Activated CD4-positive, alpha-beta T cell treated with anti-CD3 and anti-CD28 coated beads for 24 hours (primary cell): ENCODE measurements around the gene MIB2.

Source experiments
- DNase-seq, 2 donors: peaks; one replicate each; pipeline ENCODE4 v3.0.0-alpha.2; 2020; ENCODE audit warnings: low read depth in 2 of 2

The MIB2 gene

DNA sequence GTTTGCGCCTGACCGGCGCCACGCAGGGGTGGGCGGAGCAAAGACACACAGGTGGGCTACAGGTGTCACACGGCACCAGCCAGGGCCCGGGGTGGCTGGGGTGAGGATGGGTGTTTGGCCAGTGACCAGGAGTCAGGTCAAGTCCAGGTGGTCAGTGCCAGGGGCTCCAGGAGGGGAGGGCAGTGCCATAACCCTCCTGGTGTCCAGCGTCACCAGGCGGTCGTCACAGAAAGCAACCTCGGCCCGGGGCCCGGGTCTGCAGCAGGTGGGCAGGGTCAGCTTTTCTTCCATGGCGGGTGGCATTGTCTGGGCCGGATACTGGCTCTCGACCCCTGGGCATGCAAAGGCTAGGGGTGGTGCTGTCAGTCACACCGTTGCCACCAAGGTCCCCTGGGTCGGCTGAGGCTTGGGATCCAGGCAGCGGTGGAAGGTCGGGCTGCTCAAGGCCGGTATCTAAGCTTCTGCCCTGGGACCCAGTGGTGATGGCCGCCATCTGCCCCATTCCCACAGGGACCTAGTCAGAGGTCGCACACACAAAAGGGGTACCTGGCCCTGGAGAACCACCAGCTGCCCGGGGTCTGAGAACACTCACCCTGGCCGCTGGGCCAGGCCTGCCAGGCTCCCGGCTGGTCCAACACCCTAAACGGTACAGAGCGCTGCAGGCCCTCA lies 17.1 kb upstream of the MIB2 start:
- DNase-seq = no peak

DNA sequence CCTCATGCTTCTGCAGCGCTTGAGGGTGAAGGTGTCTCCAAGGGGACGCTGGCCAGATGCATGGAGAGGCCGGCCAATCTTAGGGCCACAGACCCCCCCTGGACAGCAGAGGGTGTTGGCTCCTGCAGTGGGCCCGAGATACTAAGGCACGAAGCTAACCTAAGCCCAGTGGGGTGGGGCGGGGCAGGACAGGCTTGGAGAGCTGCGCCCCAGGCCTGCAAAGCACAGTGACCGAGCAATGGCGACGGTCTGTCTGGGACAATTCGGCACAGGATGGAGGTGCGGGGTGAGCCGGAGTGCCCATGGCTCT lies 16.6 kb upstream of the MIB2 start:
- no peak for DNase-seq

DNA sequence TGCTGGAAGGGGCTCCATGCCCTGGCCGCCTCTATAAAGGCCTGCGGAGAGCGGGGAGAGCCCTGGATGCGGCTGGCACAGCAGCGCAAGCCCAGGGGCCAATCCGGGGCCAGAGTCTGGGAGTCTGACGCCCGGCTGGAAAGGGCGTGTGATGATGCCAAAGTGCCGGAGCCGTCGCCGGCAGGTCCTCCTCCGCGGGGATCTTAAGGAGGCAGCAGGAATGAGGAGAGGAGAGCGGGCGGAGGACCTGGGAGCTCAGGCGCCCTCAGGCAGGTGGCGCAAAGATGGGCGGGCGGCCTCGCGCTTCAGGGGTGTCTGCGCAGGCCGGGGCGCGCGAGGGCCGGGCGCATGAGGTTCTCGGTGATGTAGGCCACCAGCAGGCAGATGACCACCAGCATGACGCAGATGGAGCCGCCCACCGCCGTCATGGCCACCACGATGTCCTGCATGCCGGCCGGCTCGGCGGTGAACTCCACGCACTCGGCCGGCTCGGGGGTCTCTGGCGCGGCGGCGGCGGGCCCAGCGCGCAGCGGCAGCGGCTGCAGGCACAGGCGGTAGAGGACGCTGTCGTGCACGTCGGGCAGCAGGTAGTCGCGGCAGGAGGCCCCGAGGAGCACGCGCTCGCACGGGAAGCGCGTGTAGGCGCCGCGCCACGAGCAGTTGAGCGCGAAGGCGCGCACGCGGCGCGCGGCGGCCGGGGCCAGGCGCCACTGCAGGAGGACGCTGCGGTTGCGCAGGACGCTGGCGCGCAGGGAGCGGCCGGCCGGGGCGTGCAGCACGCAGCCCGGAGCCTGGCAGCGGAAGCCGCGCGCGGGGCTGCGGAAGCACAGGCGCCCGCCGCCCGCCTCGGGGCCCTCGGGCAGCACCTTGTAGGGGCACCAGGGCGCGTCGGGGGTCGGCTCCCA lies 16.0 kb upstream of the MIB2 start:
- peak in 1 of 2 donors; percentile 17 for DNase-seq

DNA sequence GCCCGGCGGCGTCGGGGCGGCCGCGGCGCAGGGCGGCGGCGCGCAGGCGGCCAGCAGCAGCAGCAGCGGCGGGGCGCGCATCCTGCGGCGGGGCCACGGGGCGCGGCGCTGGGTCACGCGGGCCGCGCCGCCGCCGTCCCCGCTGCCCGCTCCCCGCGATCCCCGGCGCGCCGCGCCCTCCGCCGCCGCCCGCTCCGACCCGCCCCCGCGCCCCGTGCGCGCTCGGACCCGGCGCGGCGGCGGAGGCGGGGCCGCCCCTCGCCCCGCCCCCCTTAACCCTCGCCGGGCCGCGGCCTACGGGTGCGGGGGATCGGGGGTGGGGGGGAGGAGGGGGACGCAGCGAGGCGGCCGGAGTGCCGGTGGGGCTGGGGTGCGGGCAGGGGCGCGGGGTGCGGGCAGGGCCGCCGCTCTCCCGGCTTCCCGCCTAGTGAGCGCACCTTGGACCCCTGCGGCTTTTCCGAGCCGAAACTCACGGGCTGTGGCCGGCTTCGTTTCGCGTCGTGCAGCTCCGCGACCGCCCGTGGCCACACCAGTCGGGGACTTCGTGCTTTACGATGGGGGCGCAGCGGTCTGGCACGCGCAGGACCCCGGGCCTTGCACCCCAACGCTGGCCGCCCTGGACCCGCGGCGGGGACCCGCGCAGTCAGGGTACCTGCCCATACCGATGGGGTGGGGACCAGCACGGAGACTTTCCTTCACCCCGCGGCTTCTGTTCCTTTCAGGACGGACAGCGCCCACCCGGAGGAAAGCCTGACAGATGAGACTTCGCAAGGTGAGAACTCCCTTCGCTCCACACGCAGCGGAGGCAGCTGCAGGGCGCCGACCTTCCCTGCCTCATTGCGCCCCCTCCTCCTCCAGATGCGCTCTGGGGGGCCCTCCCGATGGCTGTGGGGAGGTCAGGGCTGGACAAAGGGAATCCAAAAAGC lies 15.1 kb upstream of the MIB2 start, which contains the start of gene FNDC10:
Gene FNDC10, minus strand, starts transcription at position 201 of the 926 bp plus-strand sequence. Its CDS starts 120 bp downstream, at position 81.
- no peak for DNase-seq

DNA sequence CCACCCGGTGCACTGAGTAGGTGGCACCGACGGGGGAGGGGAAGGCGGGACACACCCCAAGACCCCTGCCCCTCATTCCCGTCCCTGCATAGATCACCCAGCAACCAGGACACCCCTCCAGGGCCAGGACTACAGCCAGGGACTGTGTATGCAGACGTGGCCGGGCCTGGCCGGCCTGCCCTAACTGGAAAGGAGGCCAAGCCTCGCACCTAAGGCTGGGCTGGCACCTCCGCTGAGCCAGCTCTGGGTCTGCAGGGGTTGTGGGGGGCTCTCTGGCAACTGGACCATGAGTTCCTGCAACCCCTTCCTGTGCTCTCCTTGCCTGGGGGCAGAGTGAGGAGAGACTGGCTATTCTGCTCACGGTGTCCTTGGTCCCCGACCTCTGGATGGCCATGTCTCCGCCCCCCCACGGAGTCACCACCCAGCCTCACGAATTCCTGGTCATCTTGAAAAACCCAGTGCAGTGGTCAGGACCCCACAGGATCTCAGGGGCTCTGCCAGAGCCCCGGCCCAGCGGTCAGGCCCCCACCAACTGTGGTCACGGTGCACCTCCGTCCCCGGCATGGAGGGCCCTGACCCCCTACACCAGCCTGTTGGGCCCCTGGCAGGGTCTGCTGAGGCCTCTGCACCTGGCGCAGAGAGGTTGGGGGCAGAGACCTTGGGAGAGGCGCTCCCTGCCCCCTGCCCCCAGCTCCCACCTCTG lies 14.3 kb upstream of the MIB2 start:
- DNase-seq = no peak

DNA sequence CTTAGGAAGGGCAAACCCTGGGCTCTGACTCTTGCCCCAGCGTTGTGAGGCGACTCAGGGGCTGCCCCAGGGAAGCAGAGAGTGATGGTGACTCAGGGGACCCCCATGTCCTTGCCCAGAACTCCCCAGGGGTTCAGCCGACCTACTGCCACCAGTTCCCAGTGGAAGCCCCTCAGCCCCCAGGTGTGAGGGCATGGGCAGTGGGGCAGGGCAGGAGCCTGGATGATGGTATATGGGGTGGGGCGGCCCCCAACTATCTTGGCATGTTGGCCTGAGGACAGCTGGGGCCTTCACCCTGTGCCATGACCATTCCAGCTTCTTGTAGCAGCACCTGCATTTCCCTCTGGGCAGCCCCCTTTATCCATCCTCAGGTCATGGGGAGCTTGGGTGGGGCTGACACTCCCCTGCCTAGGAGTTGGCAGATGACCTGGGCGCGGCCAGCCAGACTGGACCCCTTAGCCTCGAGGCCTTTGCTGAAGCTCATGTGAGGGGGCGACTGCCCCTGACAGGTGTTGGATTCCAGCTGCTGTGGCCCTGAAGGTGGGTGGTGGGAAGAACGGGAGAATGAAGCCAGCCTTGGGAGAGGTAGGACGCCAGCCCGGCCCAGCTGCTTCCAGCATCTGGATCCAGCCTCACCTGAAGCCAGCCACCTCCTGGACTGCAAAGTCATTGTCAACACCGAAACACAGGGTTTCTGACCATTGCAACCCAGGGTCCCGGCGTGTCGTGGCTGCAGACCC lies 13.6 kb upstream of the MIB2 start:
- DNase-seq = no peak

DNA sequence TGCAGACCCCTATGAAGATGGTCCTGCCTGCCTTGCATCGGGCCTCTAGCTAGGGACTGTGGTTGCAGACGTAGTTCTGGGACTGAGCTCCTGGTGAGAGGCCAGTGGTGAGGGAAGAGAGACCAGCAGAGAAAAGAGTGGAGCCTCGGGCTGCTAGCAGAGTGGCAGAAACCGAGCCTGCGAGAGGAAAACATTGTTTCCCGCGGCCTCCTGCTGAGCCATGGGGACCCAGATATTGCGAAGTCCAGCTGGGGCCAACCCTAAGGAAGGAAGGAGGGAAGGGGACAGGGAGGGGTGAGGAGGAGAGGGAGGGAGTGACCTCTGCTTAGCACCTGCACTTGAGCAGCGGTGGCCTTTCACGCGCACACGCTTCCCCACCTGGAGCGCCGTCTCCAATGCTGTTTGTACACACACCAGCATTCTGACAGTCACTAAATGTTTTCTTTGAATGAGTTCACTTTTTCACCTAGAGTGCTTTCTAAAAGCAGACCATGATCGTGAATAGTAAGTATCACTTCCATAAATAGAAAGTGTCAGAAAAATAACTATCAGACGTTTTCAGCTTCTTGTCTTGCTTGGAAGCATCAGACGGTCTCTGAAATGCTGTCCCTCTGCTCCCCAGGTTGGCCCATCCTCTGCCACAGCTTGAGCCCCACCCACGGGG lies 12.9 kb upstream of the MIB2 start:
- DNase-seq = no peak

DNA sequence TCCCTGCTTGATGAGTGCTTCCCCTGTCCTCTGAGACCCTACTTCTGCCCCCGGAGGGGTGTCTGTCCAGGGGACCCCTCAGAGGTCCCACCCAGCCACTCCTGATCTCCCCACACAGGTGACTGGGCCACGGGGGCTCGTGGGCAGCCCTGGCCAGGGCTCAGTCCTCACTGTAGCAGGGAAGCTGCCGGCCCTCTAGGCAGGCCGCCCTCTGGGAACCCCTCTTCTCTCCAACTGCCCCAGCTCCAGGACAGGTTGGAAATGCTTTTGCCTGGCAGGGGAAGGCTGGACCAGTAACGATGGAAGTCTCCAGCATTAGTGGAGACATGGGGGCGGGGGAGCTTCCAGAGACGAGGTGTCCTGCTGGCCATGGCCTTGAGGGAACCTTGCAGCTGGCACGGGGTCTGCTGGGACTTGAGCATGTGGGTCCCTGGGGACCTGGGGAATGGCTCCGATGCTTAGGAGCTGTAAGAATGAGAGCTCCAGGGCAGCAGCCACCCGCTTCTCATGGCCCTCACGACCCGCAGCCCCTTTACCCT lies 12.3 kb upstream of the MIB2 start:
- DNase-seq = no peak

DNA sequence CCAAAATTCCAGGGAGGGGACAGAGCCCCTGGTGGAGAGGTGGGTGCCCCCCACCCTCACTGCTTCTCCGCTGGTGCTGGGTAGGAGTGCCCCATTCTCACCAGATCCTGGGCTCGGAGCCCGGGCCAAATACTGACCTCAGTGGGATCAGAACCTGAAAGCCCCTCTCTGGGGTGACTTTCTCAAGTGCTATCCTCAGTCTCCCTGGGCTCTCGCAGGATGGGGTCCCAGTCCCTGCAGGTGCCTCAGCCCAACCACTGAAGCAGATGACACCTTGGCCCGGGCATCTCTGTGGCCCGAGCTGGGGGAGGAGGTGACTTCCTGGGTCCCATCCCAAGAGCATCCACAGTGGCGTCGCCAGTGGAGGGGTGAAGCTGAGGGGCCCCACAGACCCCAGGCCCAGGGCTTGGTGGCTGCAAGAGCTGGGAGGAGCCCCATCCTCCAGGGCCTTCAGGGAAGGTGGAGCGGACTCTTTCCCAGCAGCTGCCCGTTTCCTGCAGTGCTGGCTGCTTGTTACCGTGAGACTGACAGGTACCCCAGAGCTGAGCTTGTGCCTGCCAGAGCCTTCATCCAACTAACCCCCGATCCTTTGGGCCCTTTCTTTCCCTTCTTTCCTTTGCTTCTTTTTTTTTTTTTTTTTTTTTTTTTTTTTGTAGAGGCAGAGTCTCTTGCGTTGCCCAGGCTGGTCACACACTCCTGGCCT lies 11.5 kb upstream of the MIB2 start:
- DNase-seq = no peak

DNA sequence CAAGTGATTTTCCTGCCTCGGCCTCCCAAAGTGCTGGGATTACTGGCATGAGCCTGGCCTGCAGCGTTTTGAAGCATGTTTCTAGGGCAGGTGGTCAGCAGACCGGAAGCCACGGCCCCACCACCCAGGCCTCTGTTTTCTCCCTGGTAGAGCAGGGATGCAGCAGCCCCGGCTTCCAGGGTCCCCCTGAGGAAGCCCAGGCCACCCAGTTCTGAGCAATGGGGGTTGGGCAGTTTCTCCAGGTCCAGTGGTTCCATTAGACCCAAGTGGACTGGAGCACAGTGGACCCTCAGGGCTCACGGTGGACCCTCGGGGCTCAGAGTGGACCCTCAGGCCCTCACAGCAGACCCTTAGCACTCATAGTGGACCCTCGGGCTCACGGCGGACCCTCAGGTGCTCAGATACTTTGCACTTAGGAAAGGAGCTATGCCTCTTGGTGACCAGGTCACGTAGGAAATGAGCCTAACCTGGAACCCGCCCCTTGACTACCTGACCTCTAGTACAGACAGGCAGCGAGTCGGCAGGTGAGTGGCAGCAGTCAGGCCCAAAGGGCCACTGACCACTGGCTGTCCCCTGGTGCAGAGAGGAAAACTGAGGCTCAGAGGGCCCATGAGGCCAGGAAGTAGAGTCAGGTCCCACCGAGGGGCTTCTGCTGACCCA lies 10.8 kb upstream of the MIB2 start:
- no peak for DNase-seq

DNA sequence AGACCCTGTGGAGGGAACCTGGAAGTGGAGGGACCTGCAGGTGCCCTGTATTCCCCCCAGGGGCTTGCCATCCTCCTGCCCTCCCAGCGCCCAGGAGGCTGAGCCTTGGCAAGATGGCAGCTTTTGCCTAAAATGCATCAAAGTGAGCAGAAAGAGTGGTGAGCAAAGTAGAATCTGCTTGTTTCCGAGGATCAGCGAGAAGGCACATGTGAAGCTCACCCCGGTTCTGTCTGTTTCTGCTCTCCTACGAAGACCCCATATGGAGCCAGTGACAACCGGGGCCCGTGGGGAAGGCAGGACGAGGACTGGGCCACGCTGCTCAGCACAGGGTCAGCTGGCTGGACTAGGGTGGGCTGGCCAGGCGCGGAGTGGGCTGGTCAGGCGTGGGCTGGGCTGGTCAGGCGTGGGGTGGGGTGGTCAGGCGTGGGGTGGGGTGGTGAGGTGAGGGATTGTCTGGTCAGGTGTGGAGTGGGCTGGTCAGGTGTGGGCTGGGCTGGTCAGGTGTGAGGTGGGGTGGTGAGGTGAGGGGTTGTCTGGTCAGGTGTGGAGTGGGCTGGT lies 10.2 kb upstream of the MIB2 start:
- no peak for DNase-seq

DNA sequence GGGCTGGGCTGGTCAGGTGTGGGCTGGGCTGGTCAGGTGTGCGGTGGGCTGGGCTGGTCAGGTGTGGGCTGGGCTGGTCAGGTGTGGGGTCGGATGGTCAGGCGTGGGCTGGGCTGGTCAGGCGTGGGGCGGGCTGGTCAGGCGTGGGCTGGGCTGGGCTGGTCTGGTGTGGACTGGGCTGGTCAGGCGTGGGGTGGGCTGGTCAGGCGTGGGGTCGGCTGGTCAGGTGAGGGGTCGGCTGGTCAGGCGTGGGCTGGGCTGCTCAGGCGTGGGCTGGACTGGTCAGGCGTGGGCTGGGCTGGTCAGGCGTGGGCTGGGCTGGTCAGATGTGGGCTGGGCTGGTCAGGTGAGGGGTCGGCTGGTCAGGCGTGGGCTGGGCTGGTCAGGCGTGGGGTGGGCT lies 9.6 kb upstream of the MIB2 start:
- DNase-seq = no peak

DNA sequence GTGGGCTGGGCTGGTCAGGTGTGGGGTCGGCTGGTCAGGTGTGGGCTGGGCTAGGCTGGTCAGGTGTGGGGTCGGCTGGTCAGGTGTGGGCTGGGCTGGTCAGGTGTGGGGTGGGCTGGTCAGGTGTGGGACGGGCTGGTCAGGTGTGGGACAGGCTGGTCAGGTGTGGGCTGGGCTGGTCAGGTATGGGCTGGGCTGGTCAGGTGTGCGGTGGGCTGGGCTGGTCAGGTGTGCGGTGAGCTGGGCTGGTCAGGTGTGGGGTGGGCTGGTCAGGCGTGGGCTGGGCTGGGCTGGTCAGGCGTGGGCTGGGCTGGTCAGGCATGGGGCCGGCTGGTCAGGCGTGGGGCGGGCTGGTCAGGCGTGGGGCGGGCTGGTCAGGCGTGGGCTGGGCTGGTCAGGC lies 9.1 kb upstream of the MIB2 start:
- DNase-seq = no peak

DNA sequence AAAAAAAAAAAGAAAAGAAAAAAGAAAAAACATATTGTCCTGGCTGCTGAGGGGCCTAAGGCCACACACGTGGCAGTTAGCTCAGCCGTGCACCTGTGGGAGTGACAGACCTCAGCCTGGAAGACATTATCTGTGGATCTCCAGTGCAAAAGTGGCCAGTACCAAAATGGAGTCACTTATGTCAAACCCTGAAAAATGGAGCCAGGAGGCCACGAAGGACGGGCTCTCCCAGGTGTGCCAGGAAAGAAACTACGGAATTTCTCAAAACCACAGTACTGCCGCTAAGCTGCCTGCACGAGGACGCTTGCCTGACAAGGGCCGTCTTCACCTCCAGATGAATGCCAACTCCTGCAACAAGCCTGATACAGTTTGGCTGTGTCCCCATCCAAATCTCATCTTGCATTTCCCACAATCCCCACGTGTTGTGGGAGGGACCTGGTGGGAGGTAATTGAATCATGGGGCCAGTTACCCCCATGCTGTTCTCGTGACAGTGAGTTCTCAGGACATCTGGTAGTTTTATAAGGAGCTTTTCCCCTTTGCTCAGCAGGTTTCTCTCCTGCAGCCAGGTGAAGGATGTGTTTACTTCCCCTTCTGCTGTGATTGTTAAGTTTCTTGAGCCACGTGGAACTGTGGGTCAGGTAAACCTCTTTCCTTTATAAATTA lies 5.3 kb upstream of the MIB2 start:
- no peak for DNase-seq

DNA sequence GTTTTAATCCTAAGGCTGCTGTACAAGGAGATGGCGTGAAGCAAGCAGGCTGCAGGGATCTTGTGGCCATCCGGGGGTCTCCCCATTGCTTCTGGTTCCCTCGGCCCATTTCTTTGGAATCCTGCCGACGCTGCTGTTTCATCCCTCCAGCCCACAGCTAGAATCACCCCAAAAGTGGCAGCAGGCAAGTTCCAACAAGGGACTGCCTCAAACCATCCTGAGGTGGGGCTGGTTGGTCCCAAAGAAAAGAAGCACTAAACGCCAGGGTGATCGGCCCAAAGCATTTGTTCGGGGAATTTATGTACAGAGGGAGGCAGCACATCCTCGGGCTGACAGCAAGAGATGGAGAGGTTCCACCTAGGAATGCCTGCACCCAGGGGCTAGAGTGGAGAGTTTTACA lies 4.5 kb upstream of the MIB2 start:
- DNase-seq = no peak

DNA sequence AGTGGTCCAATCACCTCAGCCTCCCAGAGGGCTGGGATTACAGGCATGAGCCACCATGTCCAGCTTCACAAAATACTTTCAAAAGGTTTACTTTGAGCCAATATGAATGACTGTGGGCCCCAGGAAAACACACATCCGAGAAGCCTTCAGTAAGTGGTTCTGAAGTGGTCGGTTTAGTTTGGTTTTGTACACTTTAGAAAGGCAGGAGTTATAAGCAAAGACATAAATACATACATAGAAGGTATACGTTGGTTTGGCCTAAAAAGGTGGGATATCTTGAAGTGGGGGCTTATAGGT lies 3.2 kb upstream of the MIB2 start:
- no peak for DNase-seq

DNA sequence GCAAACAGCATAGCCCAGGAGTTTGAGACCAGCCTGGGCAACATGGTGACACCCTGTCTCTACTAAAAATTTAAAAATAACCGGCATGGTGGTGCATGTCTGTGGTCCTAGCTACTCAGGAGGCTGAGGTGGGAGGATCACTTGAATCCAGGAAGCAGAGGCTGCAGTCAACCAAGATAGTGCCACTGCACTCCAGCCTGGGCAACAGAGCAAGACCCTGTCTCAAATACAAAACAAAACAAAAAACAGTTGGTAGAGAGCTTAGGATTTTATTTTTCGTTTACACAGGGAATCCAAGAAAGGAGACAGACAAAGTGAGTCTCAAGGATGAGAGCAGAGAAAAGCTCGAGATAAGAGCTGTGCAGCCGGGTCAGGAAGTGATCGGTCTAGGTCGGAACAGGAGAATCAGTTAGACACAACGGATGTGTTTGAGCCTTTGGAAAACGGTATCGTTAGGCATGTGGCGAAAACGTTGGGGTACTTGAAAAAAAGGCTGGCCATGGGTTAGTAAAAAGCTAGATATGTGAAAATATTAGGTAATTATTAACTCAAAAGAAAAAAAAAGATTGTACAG lies 1.7 kb upstream of the MIB2 start:
- no peak for DNase-seq
